Measurements from ENCODE around the gene TCF21. TPM values are rescaled to one million over a fixed set of nuclear protein-coding genes. Genes with fewer than 3 reads are reported as not detected.

The TCF21 gene
- total and polyA plus RNA-seq, 2 of the 13 experiments (the other 11 are each of a cell fraction or from before 2014, with no cell fraction given), result not detected

DNA sequence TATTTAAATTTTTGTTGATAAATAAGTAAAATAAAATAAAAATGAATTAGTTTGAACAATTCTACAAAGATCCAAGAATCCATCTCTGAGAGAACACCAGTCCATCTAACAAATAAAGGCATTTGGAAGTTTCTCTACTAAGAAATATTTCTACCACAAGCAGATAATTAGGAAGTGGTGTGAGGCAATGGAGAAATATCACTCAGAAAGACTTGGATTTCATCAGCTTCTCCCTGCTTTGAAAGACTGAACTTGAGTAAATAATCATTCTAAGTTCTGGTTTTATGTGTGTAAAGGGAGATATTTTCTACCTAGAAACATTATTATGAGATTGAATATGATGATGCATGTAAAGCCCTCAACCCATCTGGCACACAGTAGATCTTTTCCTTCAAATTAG lies 17.8 kb upstream of the TCF21 start:
- H3K4me1 ChIP-seq (ENCODE audit: insufficient read depth, low read length), result no peaks in the 10 kb centered on the region
- in situ Hi-C loops (cut with HindIII; ENCODE audit: extremely low pct_ligation_motif_present, low pct_unique_long_range_greater_than_20kb), result no loop called here
- BruUV-seq (replicated peaks), result no TSS peak
- no peaks in the 10 kb centered on the region for H3K27me3 ChIP-seq (ENCODE audit: control insufficient read depth in 1 of 2, insufficient read depth in 2 of 2, low read length in 2 of 2)
- no peaks in the 10 kb centered on the region for H3K9me3 ChIP-seq (ENCODE audit: low read length)
- POLR2A ChIA-PET, result no interaction called here
- no peak for FAIRE-seq
- no peak overlapping the region for H3K4me2 ChIP-seq (ENCODE audit: low read depth, low read length)
- H3K27ac ChIP-seq (ENCODE audit: extremely low read length, insufficient read depth, low read length), result no peak overlapping the region
- no peaks in the 10 kb centered on the region for H4K20me1 ChIP-seq (ENCODE audit: insufficient read depth, low read length)
- CTCF ChIA-PET (ENCODE audit: low intra/inter-chr PET ratio, low total read pairs), result no interaction called here
- no peak overlapping the region for H3K4me3 ChIP-seq (replicated peaks in 1 of 3; ENCODE audit: insufficient read depth in 1 of 3, low read depth in 2 of 3, low read length in 3 of 3)
- H3K36me3 ChIP-seq (replicated peaks in 1 of 2; ENCODE audit: control insufficient read depth in 1 of 2, insufficient read depth in 2 of 2, low read length in 2 of 2), result no peaks in the 10 kb centered on the region
- ATAC-seq, result no peak
- no peak overlapping the region for H2AFZ ChIP-seq (ENCODE audit: low read length)
- intact Hi-C loops (cut with micrococcal nuclease; ENCODE audit: unreplicated experiment), result no loop called here
- H3K79me2 ChIP-seq (ENCODE audit: insufficient read depth, low read length), result no peaks in the 10 kb centered on the region
- DNase-seq (ENCODE audit: low spot score), result no peak
- no peak overlapping the region for H3K9ac ChIP-seq (ENCODE audit: insufficient read depth, low read depth, low read length)
- TF ChIP-seq ZNF101 (CRISPR knock-in tag; IDR thresholded peaks at IDR 0.05; ENCODE audit: borderline replicate concordance, low read depth) (no peak), ZNF619 (CRISPR knock-in tag; IDR thresholded peaks at IDR 0.05) (no peak), KLF13 (CRISPR knock-in tag; IDR thresholded peaks at IDR 0.05) (no peak), AGO2 (optimal IDR thresholded peaks at IDR 0.05; ENCODE audit: low read depth, low read length) (no peak), ZNF333 (CRISPR knock-in tag; IDR thresholded peaks at IDR 0.05; ENCODE audit: borderline replicate concordance) (no peak), ESRRA (CRISPR knock-in tag; IDR thresholded peaks at IDR 0.05; ENCODE audit: low read depth) (no peak), MEIS2 (CRISPR knock-in tag; IDR thresholded peaks at IDR 0.05) (no peak)
- TF ChIP-seq, protein P1, sequence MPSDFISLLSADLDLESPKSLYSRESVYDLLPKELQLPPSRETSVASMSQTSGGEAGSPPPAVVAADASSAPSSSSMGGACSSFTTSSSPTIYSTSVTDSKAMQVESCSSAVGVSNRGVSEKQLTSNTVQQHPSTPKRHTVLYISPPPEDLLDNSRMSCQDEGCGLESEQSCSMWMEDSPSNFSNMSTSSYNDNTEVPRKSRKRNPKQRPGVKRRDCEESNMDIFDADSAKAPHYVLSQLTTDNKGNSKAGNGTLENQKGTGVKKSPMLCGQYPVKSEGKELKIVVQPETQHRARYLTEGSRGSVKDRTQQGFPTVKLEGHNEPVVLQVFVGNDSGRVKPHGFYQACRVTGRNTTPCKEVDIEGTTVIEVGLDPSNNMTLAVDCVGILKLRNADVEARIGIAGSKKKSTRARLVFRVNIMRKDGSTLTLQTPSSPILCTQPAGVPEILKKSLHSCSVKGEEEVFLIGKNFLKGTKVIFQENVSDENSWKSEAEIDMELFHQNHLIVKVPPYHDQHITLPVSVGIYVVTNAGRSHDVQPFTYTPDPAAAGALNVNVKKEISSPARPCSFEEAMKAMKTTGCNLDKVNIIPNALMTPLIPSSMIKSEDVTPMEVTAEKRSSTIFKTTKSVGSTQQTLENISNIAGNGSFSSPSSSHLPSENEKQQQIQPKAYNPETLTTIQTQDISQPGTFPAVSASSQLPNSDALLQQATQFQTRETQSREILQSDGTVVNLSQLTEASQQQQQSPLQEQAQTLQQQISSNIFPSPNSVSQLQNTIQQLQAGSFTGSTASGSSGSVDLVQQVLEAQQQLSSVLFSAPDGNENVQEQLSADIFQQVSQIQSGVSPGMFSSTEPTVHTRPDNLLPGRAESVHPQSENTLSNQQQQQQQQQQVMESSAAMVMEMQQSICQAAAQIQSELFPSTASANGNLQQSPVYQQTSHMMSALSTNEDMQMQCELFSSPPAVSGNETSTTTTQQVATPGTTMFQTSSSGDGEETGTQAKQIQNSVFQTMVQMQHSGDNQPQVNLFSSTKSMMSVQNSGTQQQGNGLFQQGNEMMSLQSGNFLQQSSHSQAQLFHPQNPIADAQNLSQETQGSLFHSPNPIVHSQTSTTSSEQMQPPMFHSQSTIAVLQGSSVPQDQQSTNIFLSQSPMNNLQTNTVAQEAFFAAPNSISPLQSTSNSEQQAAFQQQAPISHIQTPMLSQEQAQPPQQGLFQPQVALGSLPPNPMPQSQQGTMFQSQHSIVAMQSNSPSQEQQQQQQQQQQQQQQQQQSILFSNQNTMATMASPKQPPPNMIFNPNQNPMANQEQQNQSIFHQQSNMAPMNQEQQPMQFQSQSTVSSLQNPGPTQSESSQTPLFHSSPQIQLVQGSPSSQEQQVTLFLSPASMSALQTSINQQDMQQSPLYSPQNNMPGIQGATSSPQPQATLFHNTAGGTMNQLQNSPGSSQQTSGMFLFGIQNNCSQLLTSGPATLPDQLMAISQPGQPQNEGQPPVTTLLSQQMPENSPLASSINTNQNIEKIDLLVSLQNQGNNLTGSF (CRISPR knock-in tag; IDR thresholded peaks at IDR 0.05), result no peak
- TF ChIP-seq, protein P2, sequence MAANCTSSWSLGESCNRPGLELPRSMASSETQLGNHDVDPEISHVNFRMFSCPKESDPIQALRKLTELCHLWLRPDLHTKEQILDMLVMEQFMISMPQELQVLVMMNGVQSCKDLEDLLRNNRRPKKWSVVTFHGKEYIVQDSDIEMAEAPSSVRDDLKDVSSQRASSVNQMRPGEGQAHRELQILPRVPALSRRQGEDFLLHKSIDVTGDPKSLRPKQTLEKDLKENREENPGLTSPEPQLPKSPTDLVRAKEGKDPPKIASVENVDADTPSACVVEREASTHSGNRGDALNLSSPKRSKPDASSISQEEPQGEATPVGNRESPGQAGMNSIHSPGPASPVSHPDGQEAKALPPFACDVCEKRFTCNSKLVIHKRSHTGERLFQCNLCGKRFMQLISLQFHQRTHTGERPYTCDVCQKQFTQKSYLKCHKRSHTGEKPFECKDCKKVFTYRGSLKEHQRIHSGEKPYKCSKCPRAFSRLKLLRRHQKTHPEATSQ (CRISPR knock-in tag; IDR thresholded peaks at IDR 0.05; ENCODE audit: borderline replicate concordance), result no peak
